PC-3 (cell line): ENCODE results near the gene SMIM28. TPM values are rescaled to one million over a fixed set of nuclear protein-coding genes. Genes with fewer than 3 reads are reported as not detected.

Source experiments
- ATAC-seq: fragments of 200-7000 bp; cut with Tn5 transposase; 2 replicates; pipeline ENCODE4 v1.9.1; 2020; ENCODE audit warnings: mild to moderate bottlenecking, moderate library complexity
- BruUV-seq: library from RNA; stranded (reverse); fragments of 400-500 nt; replicated peaks from 2 replicates; lab custom pipeline; 2021; lab: Mats Ljungman, UMichigan
- CTCF ChIA-PET: fragments of 300-600 bp; sonication (Branson Sonifier 250); formaldehyde crosslinking; loops from one replicate; lab custom pipeline; 2022; ENCODE audit warnings: antibody characterized with exemption; lab: Charles Lee
- POLR2A ChIA-PET: fragments of 300-600 bp; sonication (Branson Sonifier 250); formaldehyde crosslinking; loops from one replicate; lab custom pipeline; 2022; ENCODE audit warnings: antibody characterized with exemption; ENCODE audit not compliant: unreplicated experiment; lab: Charles Lee
- DNase-seq: peaks from one replicate; pipeline ENCODE4 v3.0.0-alpha.2; 2015
- H2AFZ ChIP-seq: fragments of 300-600 bp; sonication (generic); 2 replicates; pipeline ENCODE4 v1.6.0; 2016; ENCODE audit warnings: antibody characterized with exemption, low read length
- H3F3A ChIP-seq: fragments of 300-600 bp; sonication (generic); one replicate; pipeline ENCODE4 v1.6.0; 2017; ENCODE audit warnings: antibody characterized with exemption, low read length, control low read depth, mild to moderate bottlenecking; ENCODE audit not compliant: unreplicated experiment
- H3K27ac ChIP-seq: fragments of 300-600 bp; sonication (generic); 2 replicates; pipeline ENCODE4 v1.5.1; 2016; ENCODE audit warnings: mild to moderate bottlenecking, low read length
- H3K27me3 ChIP-seq: fragments of 300-600 bp; sonication (generic); 2 replicates; pipeline ENCODE4 v1.6.1; 2016; ENCODE audit warnings: low read length, mixed read lengths
- H3K36me3 ChIP-seq: fragments of 300-600 bp; sonication (generic); 2 replicates; pipeline ENCODE4 v1.6.1; 2016; ENCODE audit warnings: low read depth, mixed run types, low read length, mixed read lengths
- H3K4me1 ChIP-seq: fragments of 300-600 bp; sonication (generic); 2 replicates; pipeline ENCODE4 v1.5.1; 2016; ENCODE audit warnings: low read length; ENCODE audit not compliant: insufficient read depth
- H3K4me2 ChIP-seq: fragments of 300-600 bp; sonication (generic); 2 replicates; pipeline ENCODE4 v1.6.0; 2016; ENCODE audit warnings: low read length
- H3K4me3 ChIP-seq: fragments of 300-600 bp; sonication (generic); 2 replicates; pipeline ENCODE4 v1.5.1; 2016; ENCODE audit warnings: mild to moderate bottlenecking, low read length, mixed read lengths
- H3K79me2 ChIP-seq: fragments of 300-600 bp; sonication (generic); 2 replicates; pipeline ENCODE4 v1.6.1; 2017; ENCODE audit warnings: low read length, mixed read lengths
- H3K9ac ChIP-seq: fragments of 300-600 bp; sonication (generic); 2 replicates; pipeline ENCODE4 v1.6.0; 2016; ENCODE audit warnings: mild to moderate bottlenecking, low read length
- H3K9me2 ChIP-seq: fragments of 300-600 bp; sonication (generic); replicated peaks from 2 replicates; pipeline ENCODE4 v1.6.1; 2016; ENCODE audit warnings: mixed run types, low read length, mixed read lengths
- H3K9me3 ChIP-seq: fragments of 300-600 bp; sonication (generic); 2 replicates; pipeline ENCODE4 v1.6.1; 2016; ENCODE audit warnings: low read length, mixed read lengths
- H4K20me1 ChIP-seq: fragments of 300-600 bp; sonication (generic); 2 replicates; pipeline ENCODE4 v1.6.1; 2016; ENCODE audit warnings: low read length, mixed read lengths
- CTCF ChIP-seq: fragments of 300-600 bp; sonication (generic); conservative IDR thresholded peaks from 2 replicates; pipeline ENCODE4 v1.5.1; 2017; ENCODE audit warnings: antibody characterized with exemption, low read depth, mild to moderate bottlenecking, low read length
- EZH2 ChIP-seq: fragments of 300-600 bp; sonication (generic); IDR thresholded peaks from one replicate; pipeline ENCODE4 v1.6.1; 2017; ENCODE audit warnings: antibody characterized with exemption, mild to moderate bottlenecking, low read length; ENCODE audit not compliant: unreplicated experiment
- EZH2phosphoT487 ChIP-seq: fragments of 300-600 bp; sonication (generic); IDR thresholded peaks from 2 replicates; pipeline ENCODE4 v1.6.1; 2018; ENCODE audit warnings: mild to moderate bottlenecking, antibody characterized with exemption, low read length, borderline replicate concordance
- intact Hi-C: fragments of 100-400 bp; cut with micrococcal nuclease; formaldehyde crosslinking; loops from 2 replicates; pipeline ENCODE4 v1.9.0; 2023
- total RNA-seq: library from RNA; depleted of rRNA; stranded (reverse); fragments of >200 nt; gene quantifications from 2 replicates; pipeline ENCODE4 v1.2.3, GENCODE V29; 2014

Gene SMIM28
- total RNA-seq, 1 experiment from 2014 or later = not detected

DNA sequence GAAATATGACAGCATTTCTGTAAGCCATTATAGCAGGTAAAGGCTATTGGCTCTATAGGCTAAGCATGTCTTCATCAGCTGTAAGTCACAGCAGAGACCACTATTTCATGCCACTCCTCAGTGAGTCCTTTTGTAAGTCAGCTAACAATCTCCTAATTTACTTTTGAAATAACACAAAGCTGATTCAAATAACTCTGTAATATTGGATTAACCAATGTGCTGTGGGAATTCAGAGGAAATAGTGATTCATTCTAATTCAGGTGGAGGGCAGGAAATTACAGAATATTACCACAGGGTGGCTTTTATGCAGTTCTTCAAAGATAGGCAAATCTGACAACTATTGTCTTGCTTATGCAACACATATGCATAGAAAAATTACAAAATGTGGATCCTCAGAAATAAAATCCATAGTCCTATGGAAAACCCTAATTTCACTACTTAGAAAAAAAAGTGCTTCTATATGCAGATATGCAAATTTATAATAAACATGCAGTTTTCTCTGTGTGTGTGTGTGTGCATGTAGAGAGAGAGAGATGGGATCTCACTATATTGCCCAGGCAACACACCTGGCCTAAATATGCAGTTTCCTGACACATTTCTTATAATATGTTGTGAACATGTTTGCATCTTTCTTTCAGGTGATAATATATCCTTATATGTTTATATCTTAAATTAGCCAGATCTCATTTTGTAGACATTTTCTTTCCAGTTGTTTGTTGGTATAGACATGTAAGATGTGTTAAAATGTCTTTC lies 4.8 kb upstream of the SMIM28 start:
- no peak overlapping the region for H3K4me3 ChIP-seq
- no peak overlapping the region for H3K4me2 ChIP-seq
- peak; percentile 54 for DNase-seq
- no peak overlapping the region for H2AFZ ChIP-seq
- no TSS peak for BruUV-seq
- no peaks in the 10 kb centered on the region for H4K20me1 ChIP-seq
- intact Hi-C loops = no loop called here
- H3K36me3 ChIP-seq = no peaks in the 10 kb centered on the region
- H3K9me3 ChIP-seq = no peaks in the 10 kb centered on the region
- H3K9ac ChIP-seq = no peak overlapping the region
- H3K27ac ChIP-seq = no peak overlapping the region
- no peaks in the 10 kb centered on the region for H3K79me2 ChIP-seq
- H3K27me3 ChIP-seq = no peaks in the 10 kb centered on the region
- peak; percentile 42; the same call in 1 of the 2 replicates for ATAC-seq
- H3K9me2 ChIP-seq = no peaks in the 10 kb centered on the region
- ChIA-PET POLR2A (no interaction called here), CTCF (no interaction called here)
- TF ChIP-seq EZH2 (no peak), CTCF (peak; percentile 43)
- H3F3A ChIP-seq = no peaks in the 10 kb centered on the region
- peaks cover 13% of the 10 kb centered on the region for H3K4me1 ChIP-seq

GRCh38 chr6:138374230-138374629 lies 3.5 kb upstream of the SMIM28 start:
- Histone ChIP-seq H3K4me1 (peaks cover 13% of the 10 kb centered on the region), H3K9me3 (no peaks in the 10 kb centered on the region), H2AFZ (no peak overlapping the region), H3K36me3 (no peaks in the 10 kb centered on the region), H3K4me2 (no peak overlapping the region), H3F3A (no peaks in the 10 kb centered on the region), H3K27ac (no peak overlapping the region), H3K79me2 (no peaks in the 10 kb centered on the region), H3K9me2 (no peaks in the 10 kb centered on the region), H3K27me3 (no peaks in the 10 kb centered on the region), H3K9ac (no peak overlapping the region), H3K4me3 (no peak overlapping the region), H4K20me1 (no peaks in the 10 kb centered on the region)
- ATAC-seq = no peak
- BruUV-seq = no TSS peak
- ChIA-PET CTCF (no interaction called here), POLR2A (no interaction called here)
- intact Hi-C loops = no loop called here
- TF ChIP-seq CTCF (no peak), EZH2 (no peak), EZH2phosphoT487 (no peak)
- DNase-seq = no peak

DNA sequence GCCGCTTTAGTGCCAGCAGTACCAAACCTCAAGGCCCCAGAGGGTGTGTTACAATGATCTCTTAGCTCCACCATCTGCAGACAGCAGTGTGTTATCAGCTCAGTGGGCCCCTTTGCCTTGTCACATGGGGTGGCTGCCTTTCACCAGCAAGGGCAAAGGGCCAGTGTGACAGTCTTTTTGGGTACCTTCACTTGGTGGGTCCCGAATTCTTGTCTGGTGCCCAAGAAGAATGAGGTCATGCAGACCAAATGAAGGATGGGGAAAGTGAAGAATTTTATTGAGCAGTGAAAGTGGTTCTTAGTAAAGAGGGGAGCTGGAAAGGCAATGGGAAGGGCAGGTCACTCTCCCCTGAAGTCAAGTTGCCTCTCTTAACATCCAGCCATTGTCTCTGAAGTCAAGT lies 2.9 kb upstream of the SMIM28 start:
- Histone ChIP-seq H3K79me2 (no peaks in the 10 kb centered on the region), H3K9me3 (no peaks in the 10 kb centered on the region), H3K4me2 (no peak overlapping the region), H3K9me2 (no peaks in the 10 kb centered on the region), H3F3A (no peaks in the 10 kb centered on the region), H3K9ac (no peak overlapping the region), H2AFZ (no peak overlapping the region), H3K27ac (no peak overlapping the region), H3K27me3 (no peaks in the 10 kb centered on the region), H3K36me3 (no peaks in the 10 kb centered on the region), H3K4me1 (peaks cover 13% of the 10 kb centered on the region), H4K20me1 (no peaks in the 10 kb centered on the region), H3K4me3 (no peak overlapping the region)
- ATAC-seq (no peak), DNase-seq (no peak)
- CTCF ChIA-PET = no interaction called here
- BruUV-seq = no TSS peak
- intact Hi-C loops = no loop called here
- POLR2A ChIA-PET = no interaction called here
- TF ChIP-seq CTCF = no peak
- TF ChIP-seq EZH2 = no peak
- TF ChIP-seq EZH2phosphoT487 = no peak
